Measurements from ENCODE around the gene MPZL1.
"Not testable (repeated sequence)": the region's sequence is repeated elsewhere in the genome, so short reads cannot be mapped to it uniquely, and the experiment has no call there.

MPZL1 gene

DNA sequence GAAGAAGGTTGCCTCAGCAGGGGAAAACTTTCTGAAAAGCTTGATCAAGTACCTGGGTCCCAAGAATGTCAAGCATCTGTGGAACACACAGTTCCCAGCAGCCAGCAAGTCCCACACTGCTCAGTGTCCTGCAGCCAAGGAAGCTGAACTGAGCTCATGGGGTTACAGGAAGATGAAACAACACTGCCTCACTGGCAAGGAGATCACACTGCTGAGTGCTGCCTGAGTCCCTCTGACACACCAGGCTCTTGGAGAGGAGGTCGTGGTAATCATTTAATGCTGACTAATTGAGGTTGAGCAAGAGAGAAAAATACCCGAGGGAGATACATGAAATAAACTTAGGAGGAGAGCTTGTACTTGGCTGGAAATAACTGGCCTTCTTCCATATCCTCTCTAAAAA lies 75.2 kb downstream of the MPZL1 start:
- H3K27ac Mint-ChIP-seq: no peak overlapping the region
- CTCF ChIA-PET: interaction anchor here (0.9 to 1.3 kb wide), 6 partner anchors 15 to 285 kb away, joined by 3 to 4 read pairs (median 3); partner anchors contain the start of gene MPZL1
- H3K4me1 Mint-ChIP-seq: peaks cover 5% of the 10 kb centered on the region
- H3K27me3 Mint-ChIP-seq: no peaks in the 10 kb centered on the region
- H3K4me3 Mint-ChIP-seq: no peak overlapping the region
- H3K36me3 Mint-ChIP-seq: peaks cover 2% of the 10 kb centered on the region
- no peak for DNase-seq
- no peaks in the 10 kb centered on the region for H3K9me3 Mint-ChIP-seq

GRCh38 chr1:167798952-167799351 lies 77.2 kb downstream of the MPZL1 start:
- no peaks in the 10 kb centered on the region for H3K9me3 Mint-ChIP-seq
- no peak overlapping the region for H3K4me3 Mint-ChIP-seq
- H3K36me3 Mint-ChIP-seq: peaks cover 2% of the 10 kb centered on the region
- CTCF ChIA-PET: interaction anchor here (0.6 kb wide), 1 partner anchor 94 kb away, joined by 3 read pairs; no protein-coding TSS in a partner anchor
- H3K27ac Mint-ChIP-seq: no peak overlapping the region
- peaks cover 19% of the 10 kb centered on the region for H3K4me1 Mint-ChIP-seq
- H3K27me3 Mint-ChIP-seq: no peaks in the 10 kb centered on the region
- no peak for DNase-seq

DNA sequence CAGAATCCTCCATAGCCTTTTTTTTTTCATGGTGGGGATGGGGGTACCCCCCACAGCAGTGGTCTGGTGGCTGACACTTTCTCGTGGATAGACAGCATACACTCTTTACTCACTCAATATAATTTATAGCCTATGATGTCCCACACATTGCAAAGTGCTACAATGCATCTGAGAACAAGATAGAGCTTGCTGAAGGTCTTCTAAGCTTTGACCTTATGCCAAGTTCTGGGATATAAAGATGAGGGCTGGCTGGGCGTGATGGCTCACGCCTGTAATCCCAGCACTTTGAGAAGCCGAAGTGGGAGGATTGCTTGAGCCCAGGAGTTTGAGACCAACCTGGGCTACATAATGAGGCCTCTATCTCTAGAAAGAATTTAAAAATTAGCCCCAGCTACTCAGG lies 78.0 kb downstream of the MPZL1 start:
- CTCF ChIA-PET: interaction anchor here (0.6 to 1.9 kb wide), 2 partner anchors 95 to 282 kb away, joined by 3 to 6 read pairs; no protein-coding TSS in a partner anchor
- peaks cover 2% of the 10 kb centered on the region for H3K36me3 Mint-ChIP-seq

DNA sequence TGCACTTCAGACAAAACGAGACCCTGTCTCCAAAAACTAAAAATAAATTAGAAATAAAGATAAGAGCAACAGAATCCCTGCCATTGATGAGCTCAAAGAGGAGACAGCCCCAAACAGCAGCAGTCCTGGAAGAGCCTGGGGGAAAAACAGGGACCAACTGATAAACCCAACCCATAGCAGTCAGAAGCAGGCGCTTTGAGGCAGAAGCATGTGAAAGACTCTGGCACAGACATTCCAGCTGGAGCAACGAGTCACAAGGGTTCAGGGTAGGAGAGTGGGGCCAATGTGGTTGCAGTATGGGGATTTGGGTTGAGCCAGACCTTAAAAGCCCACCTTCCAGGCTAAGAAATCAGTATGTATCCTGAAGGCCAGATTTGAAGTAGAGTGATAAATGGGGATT lies 78.5 kb downstream of the MPZL1 start:
- CTCF ChIA-PET: interaction anchor here (1.0 to 1.9 kb wide), 2 partner anchors 200 to 282 kb away, joined by 3 to 6 read pairs; no protein-coding TSS in a partner anchor

More for the DNA sequence above, 78.0 kb downstream of the MPZL1 start:
- H3K4me3 Mint-ChIP-seq: no peak overlapping the region
- DNase-seq: no peak
- H3K9me3 Mint-ChIP-seq: no peaks in the 10 kb centered on the region
- no peak overlapping the region for H3K27ac Mint-ChIP-seq
- H3K27me3 Mint-ChIP-seq: no peaks in the 10 kb centered on the region
- H3K4me1 Mint-ChIP-seq: peaks cover 27% of the 10 kb centered on the region

GRCh38 chr1:167802235-167802634 lies 80.5 kb downstream of the MPZL1 start:
- DNase-seq: no peak
- peaks cover 2% of the 10 kb centered on the region for H3K36me3 Mint-ChIP-seq
- CTCF ChIA-PET: interaction anchor here (0.9 to 3.2 kb wide), 3 partner anchors 17 to 88 kb away, joined by 4 to 13 read pairs (median 4); no protein-coding TSS in a partner anchor
- peaks cover 3% of the 10 kb centered on the region for H3K27me3 Mint-ChIP-seq
- no peak overlapping the region for H3K4me3 Mint-ChIP-seq
- H3K9me3 Mint-ChIP-seq: no peaks in the 10 kb centered on the region
- no peak overlapping the region for H3K27ac Mint-ChIP-seq
- H3K4me1 Mint-ChIP-seq: peaks cover 34% of the 10 kb centered on the region

More for the DNA sequence above, 78.5 kb downstream of the MPZL1 start:
- Mint-ChIP-seq H3K9me3 (no peaks in the 10 kb centered on the region), H3K36me3 (peaks cover 2% of the 10 kb centered on the region), H3K27ac (no peak overlapping the region), H3K4me3 (no peak overlapping the region), H3K4me1 (peaks cover 32% of the 10 kb centered on the region), H3K27me3 (no peaks in the 10 kb centered on the region)
- no peak for DNase-seq

DNA sequence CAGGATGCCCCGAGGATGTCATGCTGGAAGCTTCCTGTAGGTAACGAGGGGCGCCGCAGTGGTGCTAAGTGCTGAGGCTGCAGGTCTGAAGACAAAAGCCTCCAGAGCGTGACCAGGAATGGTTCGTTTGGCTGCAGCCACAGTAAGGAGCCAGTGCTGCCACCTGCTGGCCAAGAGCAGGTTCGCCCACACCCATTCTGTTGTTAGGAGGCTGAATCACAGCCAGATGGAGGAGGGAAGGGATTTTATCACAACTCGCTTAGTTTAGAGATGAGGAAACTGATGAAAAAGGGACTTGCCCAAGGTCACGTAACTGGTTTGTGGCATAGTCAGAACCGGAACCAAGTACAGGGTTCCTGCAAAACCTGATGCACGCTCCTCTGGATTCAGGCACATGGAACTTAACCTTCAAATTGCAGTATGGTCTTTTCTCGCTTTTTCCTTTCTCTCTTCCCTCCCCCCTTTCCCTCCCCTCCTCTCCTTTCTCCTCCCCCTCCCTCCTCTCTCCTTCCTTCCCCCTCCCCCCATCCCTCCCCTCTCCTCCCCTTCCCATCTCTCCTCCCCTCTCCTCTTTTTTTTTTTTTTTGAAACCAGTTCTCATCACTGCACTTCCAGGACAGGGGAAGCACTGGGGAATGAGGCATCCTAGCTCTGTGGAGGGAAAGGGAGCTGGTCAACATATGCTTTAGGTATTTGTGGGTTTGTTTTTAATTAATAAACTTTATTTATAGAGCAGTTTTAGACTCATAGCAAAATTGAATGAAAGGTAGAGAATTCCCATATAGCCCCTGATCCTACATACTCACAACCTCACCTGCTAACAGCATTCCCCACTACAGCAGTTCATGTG lies 81.8 kb downstream of the MPZL1 start:
- no peaks in the 10 kb centered on the region for H3K36me3 Mint-ChIP-seq
- no peaks in the 10 kb centered on the region for H3K9me3 Mint-ChIP-seq
- peaks cover 3% of the 10 kb centered on the region for H3K27me3 Mint-ChIP-seq
- H3K4me3 Mint-ChIP-seq: peak overlapping the region; percentile 18
- H3K4me1 Mint-ChIP-seq: peaks cover 33% of the 10 kb centered on the region
- peak; percentile 90 for DNase-seq
- H3K27ac Mint-ChIP-seq: peak overlapping the region; percentile 45
- CTCF ChIA-PET: interaction anchor here (0.6 to 3.2 kb wide), 7 partner anchors 19 to 202 kb away, joined by 3 to 13 read pairs (median 4); partner anchors contain the start of gene DCAF6

DNA sequence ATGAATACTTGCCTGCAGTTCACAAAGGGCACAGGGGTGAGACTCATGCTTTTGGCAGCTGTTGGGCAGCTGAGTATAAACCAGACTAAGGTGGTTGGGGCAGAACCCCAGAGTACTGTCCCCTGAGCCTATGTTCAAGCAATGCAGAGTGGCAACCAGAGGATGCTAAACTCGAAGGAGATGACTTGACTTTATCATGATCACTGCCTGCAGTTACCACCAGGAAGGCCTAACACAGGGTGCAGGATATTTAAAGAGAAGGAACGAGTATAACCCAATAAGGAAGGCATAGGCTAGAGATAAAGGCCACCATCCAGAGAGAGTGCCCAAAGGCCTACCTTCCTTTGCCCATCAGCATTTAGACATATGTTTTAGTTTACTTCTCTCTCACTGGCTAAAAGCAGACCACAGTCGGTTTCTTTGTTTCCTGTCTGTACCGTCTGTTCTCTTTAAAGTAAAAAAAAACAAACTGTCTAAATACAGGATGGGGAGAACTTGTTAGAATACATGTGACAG lies 83.3 kb downstream of the MPZL1 start:
- Mint-ChIP-seq H3K4me1 (peaks cover 33% of the 10 kb centered on the region), H3K9me3 (no peaks in the 10 kb centered on the region), H3K27me3 (peaks cover 6% of the 10 kb centered on the region), H3K36me3 (no peaks in the 10 kb centered on the region), H3K27ac (peak overlapping the region; percentile 89), H3K4me3 (peak overlapping the region; percentile 4)
- peak; percentile 35 for DNase-seq
- CTCF ChIA-PET: interaction anchor here (1.2 to 3.2 kb wide), 2 partner anchors 91 to 131 kb away, joined by 4 to 13 read pairs; partner anchors contain the start of gene DCAF6

DNA sequence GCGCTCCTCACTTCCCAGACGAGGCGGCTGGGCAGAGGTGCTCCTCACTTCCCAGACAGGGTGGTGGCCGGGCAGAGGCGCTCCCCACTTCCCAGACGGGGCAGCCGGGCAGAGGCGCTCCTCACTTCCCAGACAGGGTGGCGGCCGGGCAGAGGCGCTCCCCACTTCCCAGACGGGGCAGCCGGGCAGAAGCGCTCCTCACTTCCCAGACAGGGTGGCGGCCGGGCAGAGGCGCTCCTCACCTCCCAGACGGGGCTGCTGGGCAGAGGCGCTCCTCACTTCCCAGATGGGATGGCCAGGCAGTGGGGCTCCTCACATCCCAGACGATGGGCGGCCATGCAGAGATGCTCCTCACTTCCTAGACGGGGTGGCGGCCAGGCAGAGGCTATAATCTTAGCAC lies 84.5 kb downstream of the MPZL1 start:
- H3K4me3 Mint-ChIP-seq, H3K9me3 Mint-ChIP-seq, H3K27me3 Mint-ChIP-seq, CTCF ChIA-PET, DNase-seq, H3K27ac Mint-ChIP-seq, H3K36me3 Mint-ChIP-seq: not testable (repeated sequence)
- peaks cover 33% of the 10 kb centered on the region for H3K4me1 Mint-ChIP-seq

- H3K9me3 Mint-ChIP-seq, H3K4me3 Mint-ChIP-seq, H3K36me3 Mint-ChIP-seq, H3K27ac Mint-ChIP-seq, CTCF ChIA-PET, DNase-seq: not testable (repeated sequence)
- Mint-ChIP-seq H3K4me1 (peaks cover 33% of the 10 kb centered on the region), H3K27me3 (peaks cover 10% of the 10 kb centered on the region)
Observed at GRCh38 chr1:167806676-167807075, 84.9 kb downstream of the MPZL1 start.

DNA sequence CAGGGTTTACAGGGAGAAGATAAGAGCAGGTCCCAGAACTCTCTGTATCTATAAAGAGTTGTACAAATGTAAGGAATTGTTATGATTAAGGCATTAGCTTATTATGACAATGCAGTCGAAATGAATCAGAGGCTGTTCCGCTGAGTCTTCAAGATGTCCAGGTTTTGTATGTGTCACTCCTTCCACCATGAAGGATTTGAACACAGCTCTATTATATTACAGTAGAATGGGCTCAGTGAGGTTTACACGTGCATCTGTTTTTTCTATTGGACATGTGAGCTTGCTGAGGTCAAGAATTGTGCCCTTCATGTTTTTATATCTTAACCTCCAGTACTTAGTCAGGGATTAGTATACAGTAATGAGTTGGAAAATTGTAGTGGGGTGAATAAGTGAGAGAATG lies 86.3 kb downstream of the MPZL1 start:
- DNase-seq: no peak
- Mint-ChIP-seq H3K36me3 (peaks cover 2% of the 10 kb centered on the region), H3K4me1 (peaks cover 25% of the 10 kb centered on the region), H3K27me3 (peaks cover 23% of the 10 kb centered on the region), H3K27ac (no peak overlapping the region), H3K9me3 (peaks cover 6% of the 10 kb centered on the region), H3K4me3 (no peak overlapping the region)
- CTCF ChIA-PET: interaction anchor here (1.4 kb wide), 1 partner anchor 91 kb away, joined by 3 read pairs; no protein-coding TSS in a partner anchor

DNA sequence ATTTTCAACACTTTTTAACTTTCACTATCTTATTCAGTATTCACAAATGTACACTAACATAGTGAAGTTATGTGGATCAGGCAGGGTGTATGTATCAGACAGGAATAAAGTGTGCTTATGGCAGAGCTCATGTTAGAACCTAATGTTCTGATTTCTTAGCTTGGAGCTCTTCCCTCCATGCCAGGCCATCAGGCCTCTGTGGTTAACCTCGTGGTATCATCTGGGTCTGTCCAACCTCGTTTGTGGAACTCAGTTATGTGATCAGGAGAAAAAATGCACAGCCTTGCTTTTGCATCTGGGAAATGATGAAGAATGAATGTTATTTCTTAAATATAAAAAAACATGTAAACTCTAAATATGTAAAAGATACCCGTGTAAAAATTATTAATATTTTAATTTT lies 86.9 kb downstream of the MPZL1 start:
- peaks cover 20% of the 10 kb centered on the region for H3K4me1 Mint-ChIP-seq
- CTCF ChIA-PET: interaction anchor here (1.4 kb wide), 1 partner anchor 92 kb away, joined by 3 read pairs; no protein-coding TSS in a partner anchor
- peaks cover 2% of the 10 kb centered on the region for H3K36me3 Mint-ChIP-seq
- peaks cover 27% of the 10 kb centered on the region for H3K27me3 Mint-ChIP-seq
- H3K9me3 Mint-ChIP-seq: peaks cover 7% of the 10 kb centered on the region
- no peak for DNase-seq
- no peak overlapping the region for H3K27ac Mint-ChIP-seq
- H3K4me3 Mint-ChIP-seq: no peak overlapping the region

GRCh38 chr1:167812972-167813371 lies 91.2 kb downstream of the MPZL1 start:
- no peak for DNase-seq
- no peak overlapping the region for H3K4me3 Mint-ChIP-seq
- CTCF ChIA-PET: no interaction called here
- no peaks in the 10 kb centered on the region for H3K4me1 Mint-ChIP-seq
- peaks cover 25% of the 10 kb centered on the region for H3K27me3 Mint-ChIP-seq
- H3K9me3 Mint-ChIP-seq: peaks cover 15% of the 10 kb centered on the region
- no peak overlapping the region for H3K27ac Mint-ChIP-seq
- H3K36me3 Mint-ChIP-seq: peaks cover 2% of the 10 kb centered on the region

DNA sequence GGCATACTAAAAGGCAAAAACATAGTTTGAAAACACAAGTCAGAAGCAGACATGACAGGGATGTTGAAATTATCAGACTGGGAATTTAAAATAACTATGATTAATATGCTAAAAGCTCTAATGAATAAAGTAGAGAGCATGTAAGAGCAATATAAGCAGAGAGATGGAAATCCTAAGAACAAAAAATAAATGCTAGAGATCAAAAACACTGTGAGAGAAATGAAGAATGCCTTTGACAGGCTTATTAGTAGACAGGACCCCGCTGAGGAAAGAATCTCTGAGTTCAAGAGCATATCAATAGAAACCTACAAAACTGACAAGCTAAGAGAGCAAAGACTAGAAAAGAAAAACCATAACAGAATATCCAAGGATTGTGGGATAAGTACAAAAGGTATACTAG lies 93.9 kb downstream of the MPZL1 start:
- H3K36me3 Mint-ChIP-seq: peaks cover 2% of the 10 kb centered on the region
- peaks cover 35% of the 10 kb centered on the region for H3K27me3 Mint-ChIP-seq
- no peak for DNase-seq
- CTCF ChIA-PET: no interaction called here
- peaks cover 7% of the 10 kb centered on the region for H3K4me1 Mint-ChIP-seq
- peaks cover 15% of the 10 kb centered on the region for H3K9me3 Mint-ChIP-seq
- H3K4me3 Mint-ChIP-seq: no peak overlapping the region
- H3K27ac Mint-ChIP-seq: no peak overlapping the region

DNA sequence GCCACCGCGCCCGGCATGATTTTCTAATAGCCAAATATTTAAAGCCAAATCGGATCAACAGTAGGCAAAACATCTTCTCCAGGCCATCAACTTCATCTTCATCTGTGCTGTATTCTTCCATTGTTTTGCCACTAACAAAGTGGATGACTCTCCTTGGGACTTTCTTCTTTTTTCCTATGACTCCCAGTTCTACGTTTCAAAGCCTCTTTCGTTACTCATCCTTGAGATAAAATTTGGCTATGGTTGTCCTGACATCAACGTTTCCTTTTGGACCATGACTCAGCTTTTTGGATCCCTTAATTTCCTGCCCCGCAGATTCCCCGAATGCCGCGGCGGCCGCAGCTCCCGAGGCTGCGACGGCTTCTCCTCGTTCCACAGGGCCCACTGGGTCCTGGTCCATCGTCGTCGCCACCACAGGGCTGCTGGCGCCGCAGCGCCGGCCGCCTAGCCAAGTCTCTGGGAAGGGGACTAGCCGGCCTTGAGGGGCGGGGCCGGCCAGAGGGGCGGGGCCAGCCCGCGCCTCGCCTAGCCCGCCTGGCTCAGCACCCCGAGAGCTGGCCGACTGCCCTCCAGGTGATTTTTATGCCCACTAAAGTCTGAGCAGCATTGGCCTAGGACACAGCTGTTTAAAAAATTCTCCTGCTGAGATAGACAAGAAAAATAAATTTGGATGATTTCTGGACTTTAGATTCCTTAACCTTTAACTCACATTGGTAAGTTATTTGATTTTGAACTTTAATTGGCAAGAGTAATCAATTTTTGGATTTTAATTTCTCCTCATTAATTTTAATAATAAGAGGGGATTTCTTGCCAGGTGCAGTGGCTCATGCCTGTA lies 98.3 kb downstream of the MPZL1 start:
- Mint-ChIP-seq H3K27me3 (peaks cover 37% of the 10 kb centered on the region), H3K27ac (no peak overlapping the region), H3K4me1 (peaks cover 12% of the 10 kb centered on the region), H3K4me3 (peak overlapping the region; percentile 59), H3K9me3 (peaks cover 8% of the 10 kb centered on the region), H3K36me3 (no peaks in the 10 kb centered on the region)
- peak; percentile 31 for DNase-seq
- CTCF ChIA-PET: no interaction called here
